Right renal cortex interstitium (tissue), 3 donors: ENCODE results near the gene C1RL. TPM values are rescaled to one million over a fixed set of nuclear protein-coding genes. Genes with fewer than 3 reads are reported as not detected.
A peak's percentile ranks its signal among the peaks of the same experiment; 100 is the strongest.
"Not testable (repeated sequence)": the region's sequence is repeated elsewhere in the genome, so short reads cannot be mapped to it uniquely, and the experiment has no call there.

Experiments
- DNase-seq, 3 donors: peaks; one replicate each; pipeline ENCODE4 v3.0.0-alpha.2; 2013; ENCODE audit warnings: low read depth in 3 of 3, low spot score in 2 of 3
- polyA plus RNA-seq, 3 donors: library from polyadenylated mRNA; unstranded; fragments of 120-200 nt; gene quantifications; one replicate each; pipeline ENCODE4 v1.2.1, GENCODE V29; 2013; ENCODE audit not compliant: insufficient read length in 3 of 3

C1RL gene
- polyA plus RNA-seq, 3 donors, result 27.4 to 30.0 (median 29.4) TPM

- no peak for DNase-seq
Observed at GRCh38 chr12:7116196-7116595, 7.2 kb upstream of the C1RL start.

DNA sequence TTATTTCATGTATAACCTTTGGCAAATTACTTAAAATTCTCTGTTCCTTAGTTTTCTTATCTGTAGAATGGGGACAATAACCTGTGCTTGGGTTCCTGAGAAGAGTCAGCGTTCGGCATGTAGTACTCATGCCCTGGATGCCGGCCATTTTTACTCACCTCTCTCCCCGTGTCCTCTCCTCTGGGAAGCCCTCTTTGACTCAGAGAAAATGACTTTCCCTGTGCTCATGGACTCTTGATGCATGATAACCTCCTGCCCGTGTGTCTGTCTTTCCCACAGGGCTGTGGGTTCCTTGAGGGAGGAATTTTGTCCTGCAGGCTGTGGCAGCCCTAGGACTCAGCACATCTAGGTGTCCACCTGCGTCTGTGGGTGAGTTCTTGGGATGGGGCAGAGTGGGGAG is 5.8 kb upstream of the C1RL start:
- no peak for DNase-seq

DNA sequence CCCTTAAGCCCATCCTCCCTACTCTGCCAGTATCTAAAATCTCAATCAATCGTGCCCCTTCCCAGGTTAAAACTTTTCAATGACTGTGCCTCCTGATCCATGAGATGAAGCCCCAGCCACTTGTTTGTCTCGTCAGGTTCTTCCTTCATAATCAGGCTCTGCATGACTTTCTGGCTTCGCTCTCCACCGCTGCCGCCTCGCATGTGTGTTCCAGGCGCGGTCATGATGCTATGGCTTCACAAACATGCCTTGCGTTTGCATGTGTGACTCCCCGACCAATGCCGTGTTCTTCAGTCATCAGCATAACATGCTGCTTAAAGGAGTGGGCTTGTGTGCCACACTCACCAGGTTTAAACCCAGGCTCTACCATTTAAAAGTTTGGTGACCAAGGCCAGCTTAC is 5.0 kb upstream of the C1RL start:
- no peak for DNase-seq

DNA sequence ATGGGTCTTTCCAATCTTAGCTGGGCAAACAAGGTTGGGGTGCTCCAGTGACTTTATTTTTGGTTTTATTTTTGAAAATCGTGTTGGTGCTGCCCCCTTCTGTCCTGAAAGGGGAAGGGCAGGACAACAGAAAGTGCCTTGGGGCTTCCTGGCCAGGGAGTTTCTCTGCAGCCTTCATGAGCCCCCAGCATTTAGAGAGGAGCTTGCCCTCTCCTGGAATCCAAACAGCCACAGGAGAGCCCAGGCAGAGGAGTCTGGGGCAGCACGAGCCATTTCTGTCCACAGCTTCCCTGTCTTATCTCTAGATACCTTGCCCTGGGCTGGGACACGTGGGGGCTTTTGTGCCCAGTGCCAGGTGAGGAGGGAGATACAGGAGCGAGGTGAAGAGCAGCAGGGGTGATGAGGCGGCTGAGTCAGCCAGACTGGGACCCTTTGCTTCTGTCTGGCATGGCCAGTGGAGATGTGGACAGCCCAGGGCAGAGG is 4.4 kb upstream of the C1RL start:
- DNase-seq, result no peak

DNA sequence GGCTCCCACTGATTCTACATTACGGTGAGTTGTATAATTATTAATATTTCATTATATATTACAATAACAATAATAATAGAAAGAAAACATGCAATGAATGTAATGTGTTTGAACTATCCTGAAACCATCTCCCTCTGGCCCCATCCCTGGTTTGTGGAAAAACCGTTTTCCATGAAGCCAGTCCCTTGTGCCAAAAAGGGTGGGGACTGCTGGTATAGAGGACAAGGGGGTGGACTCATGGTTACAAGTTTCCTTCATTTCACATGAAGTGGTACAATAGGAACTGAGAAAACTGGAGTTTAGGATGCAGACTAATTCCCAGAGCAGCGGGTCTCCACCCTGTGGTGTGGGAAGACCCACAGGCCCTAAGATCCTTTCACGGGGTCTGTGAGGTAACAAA is 3.0 kb upstream of the C1RL start:
- no peak for DNase-seq

DNA sequence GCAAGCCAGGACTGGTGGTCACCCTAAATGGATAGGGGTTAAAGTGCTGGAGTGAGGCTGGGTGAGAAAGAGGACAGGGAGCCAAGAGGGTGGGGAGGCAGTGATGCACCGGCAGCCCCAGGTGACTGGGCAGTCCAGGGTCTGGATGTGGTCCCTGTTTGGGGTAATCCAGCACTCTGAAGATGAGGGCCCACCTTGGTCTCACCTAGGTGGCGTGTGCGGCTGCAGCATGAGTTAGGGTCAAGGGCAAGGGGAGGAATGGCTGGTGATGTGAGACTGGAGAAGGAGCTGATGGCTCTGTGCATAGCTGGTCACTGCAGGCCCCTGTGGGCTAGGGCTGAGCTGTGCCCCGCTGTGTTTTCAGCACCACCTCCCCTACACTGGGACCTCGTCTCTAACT is 1.6 kb upstream of the C1RL start:
- DNase-seq, result no peak

DNA sequence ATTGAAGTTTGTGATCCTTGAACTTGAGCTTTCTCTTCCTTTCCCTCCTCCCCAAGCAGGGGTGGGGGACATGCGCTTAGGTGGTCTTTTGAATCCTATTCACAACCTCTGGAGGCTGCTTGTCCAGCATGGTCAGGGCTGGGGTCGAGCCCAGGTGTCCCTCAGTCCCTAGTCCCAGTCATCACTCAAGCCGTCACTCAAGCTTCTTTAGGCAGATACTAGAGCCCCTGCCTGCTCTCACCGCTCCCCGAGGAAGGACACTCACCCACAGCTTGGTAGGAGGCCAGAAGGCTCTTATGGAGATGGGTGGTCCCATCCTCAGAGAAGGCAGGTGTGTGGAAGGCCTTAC is 532 bp upstream of the C1RL start:
- DNase-seq, result no peak

GRCh38 chr12:7108003-7108795 is 815 bp downstream of the C1RL start:
- DNase-seq, result no peak

DNA sequence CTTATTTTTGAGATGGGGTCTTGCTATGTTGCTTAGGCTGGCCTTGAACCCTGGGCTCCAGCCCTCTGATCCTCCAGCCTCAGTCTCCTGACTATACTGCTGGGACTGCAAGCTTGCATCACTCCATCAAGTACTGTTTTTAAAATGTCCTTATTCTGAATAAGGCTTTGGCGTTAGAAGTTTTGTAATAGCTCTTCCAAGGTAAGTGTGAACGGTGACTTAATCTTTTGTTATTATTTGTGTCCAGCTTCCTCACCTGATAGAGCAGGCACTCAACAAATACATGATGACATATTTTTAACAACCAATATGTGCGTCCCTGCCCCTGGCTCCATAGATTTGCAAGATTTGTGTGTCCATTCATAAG is 1.4 kb downstream of the C1RL start:
- no peak for DNase-seq

DNA sequence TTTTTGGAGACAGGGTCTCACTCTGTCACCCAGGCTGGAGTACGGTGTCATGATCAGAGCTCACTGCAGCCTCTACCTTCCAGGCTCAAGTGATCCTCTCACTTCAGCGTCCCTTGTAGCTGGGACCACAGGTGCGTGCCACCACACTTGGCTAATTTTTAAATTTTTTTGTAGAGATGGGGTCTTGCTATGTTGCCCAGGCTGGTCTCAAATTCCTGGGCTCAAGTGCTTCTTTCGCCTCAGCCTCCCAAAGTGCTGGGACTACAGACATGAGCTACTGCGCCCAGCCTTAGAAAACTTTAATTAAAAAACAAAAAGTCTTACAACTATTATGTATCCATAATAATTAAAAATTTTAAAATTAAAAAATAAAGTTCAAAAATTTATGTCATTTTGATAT is 1.8 kb downstream of the C1RL start:
- not testable (repeated sequence) for DNase-seq

DNA sequence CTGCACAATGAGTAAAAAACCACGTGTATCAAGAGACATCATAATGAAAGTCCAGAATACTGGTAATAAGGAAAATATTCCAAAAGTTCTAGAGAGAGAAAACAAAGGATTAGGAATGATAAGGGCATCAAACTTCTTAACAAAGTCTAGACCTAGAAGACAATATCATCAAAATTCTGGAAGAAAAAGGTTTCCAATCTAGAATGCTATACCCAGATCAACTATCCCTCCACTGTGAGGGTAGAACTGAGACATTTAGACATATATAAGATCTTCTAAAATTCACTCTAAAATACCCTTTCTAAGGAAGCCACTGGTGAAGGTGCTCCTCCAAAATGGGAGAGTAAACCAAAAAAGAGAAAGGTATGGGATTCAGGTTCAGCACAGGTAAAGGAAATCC is 2.9 kb downstream of the C1RL start:
- DNase-seq, result no peak

DNA sequence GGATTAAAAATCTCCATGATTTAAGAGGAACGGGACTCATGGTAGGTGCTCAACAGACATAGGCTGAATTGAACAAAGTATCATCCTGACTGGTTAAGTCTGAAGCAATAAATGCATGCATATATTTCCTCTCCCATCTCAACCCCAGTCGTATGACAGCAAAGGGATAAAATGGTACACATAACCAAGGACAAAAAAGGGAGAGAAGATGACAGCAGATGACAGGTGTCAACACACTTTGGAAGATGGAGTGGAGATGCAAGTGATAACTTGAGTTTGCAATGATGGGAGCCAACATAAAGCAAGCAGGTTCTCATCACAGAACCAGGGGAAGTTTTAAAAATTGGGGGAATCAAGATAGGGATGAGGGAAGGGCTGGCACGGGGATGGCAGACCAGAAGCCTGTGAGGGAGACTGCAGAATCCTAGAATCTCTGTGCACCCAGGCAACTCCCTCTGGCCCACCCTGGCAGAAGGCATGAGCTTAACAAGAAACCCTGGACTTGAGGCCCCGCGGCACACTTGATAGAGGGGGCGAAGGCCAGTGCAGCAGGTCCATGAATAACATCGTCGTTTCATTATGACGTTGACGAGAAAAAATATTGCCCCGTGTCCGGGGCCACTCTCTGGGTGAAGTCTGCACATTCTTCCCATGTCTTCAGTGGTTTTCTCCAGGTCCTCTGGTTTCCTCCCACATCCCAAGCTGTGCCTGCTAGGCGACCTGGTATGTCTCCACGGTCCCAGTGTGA is 5.0 kb downstream of the C1RL start:
- DNase-seq, result no peak

DNA sequence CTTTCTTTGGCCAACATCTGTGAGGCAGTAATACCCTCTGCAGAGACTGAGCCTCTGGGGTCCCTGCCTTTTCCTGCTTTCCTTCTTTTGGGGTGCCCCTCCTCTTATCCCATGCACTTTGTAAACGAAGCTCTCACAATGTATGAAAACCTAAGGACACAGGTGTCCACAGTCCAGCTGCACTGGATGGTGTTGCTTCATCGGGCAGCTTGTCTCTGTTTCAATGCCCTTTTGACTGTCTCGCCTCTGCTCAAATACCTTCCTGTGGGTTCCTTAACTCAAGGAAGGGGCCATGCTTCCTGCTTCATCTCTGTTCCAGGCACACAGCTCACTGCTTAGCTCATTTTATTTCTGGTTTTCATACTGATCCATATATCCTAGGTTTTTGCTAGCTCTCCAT is 6.4 kb downstream of the C1RL start:
- no peak for DNase-seq

DNA sequence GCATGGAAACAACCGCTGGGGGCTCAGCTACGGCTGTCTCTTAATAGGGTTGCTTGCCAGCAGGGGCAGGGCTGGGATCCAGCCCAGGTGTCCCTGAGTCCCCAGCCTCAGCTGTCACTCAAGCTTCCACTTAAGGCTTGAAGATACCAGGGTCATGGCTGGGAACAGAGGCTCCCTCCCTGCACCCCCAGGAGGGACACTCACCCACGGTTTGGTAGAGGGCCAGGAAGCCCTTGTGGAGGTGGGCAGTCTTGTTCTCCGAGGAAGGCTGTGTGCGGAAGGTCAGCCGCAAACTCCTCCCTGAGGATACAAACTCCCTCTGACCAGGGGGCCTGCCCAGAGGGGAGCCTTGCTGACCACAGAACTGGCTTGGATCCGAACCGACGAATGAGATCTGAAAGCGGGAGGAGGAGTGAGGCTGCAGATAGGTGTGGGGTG is 7.3 kb downstream of the C1RL start:
- no peak for DNase-seq

DNA sequence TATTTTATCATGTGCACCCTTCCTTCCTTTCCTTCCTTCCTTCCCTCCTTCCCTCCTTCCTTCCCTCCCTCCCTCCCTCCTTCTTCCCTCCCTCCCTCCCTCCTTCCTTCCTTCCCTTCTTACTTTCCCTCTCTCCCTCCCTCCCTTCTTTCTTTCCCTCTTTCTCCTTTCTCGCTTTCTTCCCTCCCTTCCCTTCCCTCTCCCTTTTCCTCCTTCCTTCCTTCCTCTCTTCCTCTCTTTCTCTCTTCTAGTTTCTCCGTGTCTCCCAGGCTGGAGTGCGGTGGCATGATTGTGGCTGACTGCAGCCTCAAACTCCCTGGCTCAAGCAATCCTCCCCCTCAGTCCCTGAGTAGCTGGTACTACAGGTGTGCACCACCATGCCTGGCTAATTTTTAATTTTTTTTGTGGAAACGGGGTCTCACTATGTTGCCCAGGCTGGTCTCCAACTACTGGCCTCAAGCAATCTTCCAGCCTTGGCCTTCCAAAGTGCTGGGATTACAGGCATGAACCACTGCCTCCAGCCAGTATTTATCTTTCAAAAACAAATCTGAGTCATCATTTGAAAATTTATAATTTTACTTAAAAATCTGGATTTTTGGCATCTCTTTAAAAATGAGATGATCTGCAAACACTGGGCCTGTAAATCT is 7.8 kb downstream of the C1RL start:
- no peak for DNase-seq

- DNase-seq, result no peak
Observed at GRCh38 chr12:7100239-7100638, 8.8 kb downstream of the C1RL start.

GRCh38 chr12:7099290-7099996 is 9.6 kb downstream of the C1RL start:
- DNase-seq, result no peak

DNA sequence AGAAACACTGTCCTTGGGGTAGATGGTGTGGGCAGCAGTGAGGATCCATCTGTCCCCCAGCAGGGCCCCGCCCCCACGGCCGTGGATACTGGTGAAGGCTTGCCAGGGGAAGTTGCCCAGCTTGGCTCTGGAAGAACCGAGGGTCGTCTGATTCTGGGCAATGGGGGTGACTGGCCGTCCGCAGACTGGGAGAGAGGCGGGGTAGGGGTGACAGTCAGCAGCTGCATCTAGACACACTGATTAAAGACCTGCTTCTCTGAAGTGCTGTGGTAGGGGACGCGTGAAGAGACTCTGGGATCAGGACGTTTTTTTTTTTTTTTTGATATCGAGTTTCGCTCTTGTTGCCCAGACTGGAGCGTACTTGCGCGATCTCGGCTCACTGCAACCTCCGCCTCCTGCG is 12.0 kb downstream of the C1RL start:
- peak in 1 of 3 donors; percentile 13 for DNase-seq

DNA sequence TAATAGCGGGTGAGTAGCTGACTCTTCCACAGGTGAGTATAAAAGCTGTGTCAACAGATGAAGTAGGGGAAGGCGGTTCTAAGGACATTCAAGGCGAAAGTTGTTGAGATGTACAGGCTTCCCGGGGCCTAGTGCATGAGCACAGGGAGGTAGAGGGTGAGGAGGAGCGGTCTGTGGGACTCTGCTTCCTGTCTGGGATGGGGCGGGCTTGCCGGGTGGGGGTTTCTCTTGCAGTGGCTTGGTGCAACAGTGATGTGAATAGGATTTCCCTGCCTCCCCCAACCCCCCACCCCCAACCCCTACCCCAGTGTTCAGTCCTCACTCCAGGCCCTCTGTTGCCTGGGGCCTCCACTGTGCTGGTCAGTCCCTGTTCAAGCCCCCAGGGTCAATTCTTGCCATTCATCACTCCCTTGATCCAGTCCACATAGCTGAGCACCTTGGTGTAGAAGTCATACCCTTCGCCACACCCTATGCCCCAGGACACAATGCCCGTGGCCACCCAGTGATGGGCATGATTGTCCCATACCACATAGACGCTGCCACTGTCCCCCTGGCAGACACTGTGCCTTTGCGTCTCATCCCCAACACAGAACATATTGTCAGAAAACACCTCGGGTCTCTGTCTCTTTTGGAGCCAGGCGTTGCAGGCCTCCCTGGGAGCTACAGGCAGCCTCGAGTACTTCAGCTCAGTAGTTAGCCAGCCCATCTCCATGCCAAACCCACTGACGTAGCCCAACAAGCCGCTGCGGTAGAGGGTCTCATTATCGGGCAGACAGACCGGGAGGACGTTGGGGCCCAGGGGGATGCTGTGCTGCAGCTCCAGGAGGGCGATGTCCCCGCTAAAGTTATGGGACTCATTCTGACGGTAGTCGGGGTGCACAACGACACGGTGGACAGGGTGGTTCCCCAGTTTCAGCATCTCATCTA is 12.7 kb downstream of the C1RL start:
- no peak for DNase-seq

GRCh38 chr12:7093892-7094291 is 15.1 kb downstream of the C1RL start:
- no peak for DNase-seq
